Measurements from ENCODE around the gene FOCAD. TPM values are rescaled to one million over a fixed set of nuclear protein-coding genes. Genes with fewer than 3 reads are reported as not detected.

Gene FOCAD
- total and polyA plus RNA-seq, 8 donors = 5.6 to 212 (median 12.2) TPM

- Histone ChIP-seq H3K36me3 (peaks cover 0 to 8% (median 3%) of the 10 kb centered on the region in 4 donors), H3K4me1 (peaks cover 0 to 5% (median 0%) of the 10 kb centered on the region in 4 donors), H3K9me3 (no peaks in the 10 kb centered on the region), H3K27me3 (no peaks in the 10 kb centered on the region), H3K4me3 (no peak overlapping the region), H3K27ac (peak overlapping the region in 1 of 5 donors; percentile 17)
- intact Hi-C loops (cut with DNase I; ENCODE audit: low total_unique reads) = no loop called here
- no peak for TF ChIP-seq POLR2A (IDR thresholded peaks at IDR 0.05)
- TF ChIP-seq POLR2AphosphoS5 (IDR thresholded peaks at IDR 0.05) = no peak
- TF ChIP-seq, protein P1, sequence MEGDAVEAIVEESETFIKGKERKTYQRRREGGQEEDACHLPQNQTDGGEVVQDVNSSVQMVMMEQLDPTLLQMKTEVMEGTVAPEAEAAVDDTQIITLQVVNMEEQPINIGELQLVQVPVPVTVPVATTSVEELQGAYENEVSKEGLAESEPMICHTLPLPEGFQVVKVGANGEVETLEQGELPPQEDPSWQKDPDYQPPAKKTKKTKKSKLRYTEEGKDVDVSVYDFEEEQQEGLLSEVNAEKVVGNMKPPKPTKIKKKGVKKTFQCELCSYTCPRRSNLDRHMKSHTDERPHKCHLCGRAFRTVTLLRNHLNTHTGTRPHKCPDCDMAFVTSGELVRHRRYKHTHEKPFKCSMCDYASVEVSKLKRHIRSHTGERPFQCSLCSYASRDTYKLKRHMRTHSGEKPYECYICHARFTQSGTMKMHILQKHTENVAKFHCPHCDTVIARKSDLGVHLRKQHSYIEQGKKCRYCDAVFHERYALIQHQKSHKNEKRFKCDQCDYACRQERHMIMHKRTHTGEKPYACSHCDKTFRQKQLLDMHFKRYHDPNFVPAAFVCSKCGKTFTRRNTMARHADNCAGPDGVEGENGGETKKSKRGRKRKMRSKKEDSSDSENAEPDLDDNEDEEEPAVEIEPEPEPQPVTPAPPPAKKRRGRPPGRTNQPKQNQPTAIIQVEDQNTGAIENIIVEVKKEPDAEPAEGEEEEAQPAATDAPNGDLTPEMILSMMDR (IDR thresholded peaks at IDR 0.05) = no peak
- no peak for TF ChIP-seq EP300 (IDR thresholded peaks at IDR 0.05)
- WGBS, 5 donors = 78 to 97% (median 87%) methylated on average over 2 of the region's 2 CpGs
- DNase-seq = no peak
These were observed 339.8 kb downstream of the FOCAD start for GRCh38 chr9:21023861-21024260.

DNA sequence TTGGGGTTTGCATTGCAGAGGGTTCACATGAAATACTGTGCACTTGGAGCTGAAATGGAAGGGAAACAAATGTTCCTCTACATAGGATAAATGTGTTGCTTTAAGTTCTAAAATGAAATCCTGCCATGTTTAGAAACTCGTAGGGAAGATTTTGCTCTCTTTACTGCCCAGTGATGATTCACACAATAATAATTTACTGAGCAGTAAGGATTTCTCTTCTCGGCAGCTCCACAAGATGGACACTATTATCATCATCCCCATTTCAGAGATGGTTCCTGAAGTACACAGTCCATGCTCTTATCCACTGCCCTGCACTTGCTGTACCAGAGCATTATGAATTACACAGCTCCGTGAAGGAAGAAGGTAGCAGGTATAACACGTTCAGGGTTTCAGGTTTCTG, 343.2 kb downstream of the FOCAD start:
- Histone ChIP-seq H3K36me3 (peaks cover 0 to 8% (median 3%) of the 10 kb centered on the region in 4 donors), H3K4me1 (peaks cover 15 to 29% (median 19%) of the 10 kb centered on the region in 4 donors), H3K27ac (no peak overlapping the region), H3K9me3 (no peaks in the 10 kb centered on the region), H3K4me3 (no peak overlapping the region), H3K27me3 (no peaks in the 10 kb centered on the region)
- DNase-seq = no peak
- 70 to 83% (median 81%) methylated on average over 4 of the region's 4 CpGs for WGBS, 5 donors
- TF ChIP-seq POLR2A (IDR thresholded peaks at IDR 0.05) = no peak
- TF ChIP-seq EP300 (IDR thresholded peaks at IDR 0.05) = no peak
- TF ChIP-seq POLR2AphosphoS5 (IDR thresholded peaks at IDR 0.05) = no peak
- TF ChIP-seq, protein P1 (IDR thresholded peaks at IDR 0.05) = no peak
- intact Hi-C loops (cut with DNase I; ENCODE audit: low total_unique reads) = no loop called here

GRCh38 chr9:21028466-21028865, 344.4 kb downstream of the FOCAD start:
- DNase-seq = no peak
- peaks cover 0 to 8% (median 3%) of the 10 kb centered on the region in 4 donors for H3K36me3 ChIP-seq
- intact Hi-C loops (cut with DNase I; ENCODE audit: low total_unique reads) = no loop called here
- no peaks in the 10 kb centered on the region for H3K9me3 ChIP-seq
- H3K27me3 ChIP-seq = no peaks in the 10 kb centered on the region
- TF ChIP-seq EP300 (IDR thresholded peaks at IDR 0.05) = no peak
- no peak for TF ChIP-seq POLR2A (IDR thresholded peaks at IDR 0.05)
- no peak for TF ChIP-seq POLR2AphosphoS5 (IDR thresholded peaks at IDR 0.05)
- TF ChIP-seq, protein P1 (IDR thresholded peaks at IDR 0.05) = no peak
- H3K4me1 ChIP-seq = peaks cover 15 to 29% (median 19%) of the 10 kb centered on the region in 4 donors
- 33 to 59% (median 53%) methylated on average over 3 of the region's 3 CpGs for WGBS, 5 donors
- no peak overlapping the region for H3K4me3 ChIP-seq
- H3K27ac ChIP-seq = peak overlapping the region in 1 of 5 donors; percentile 5

DNA sequence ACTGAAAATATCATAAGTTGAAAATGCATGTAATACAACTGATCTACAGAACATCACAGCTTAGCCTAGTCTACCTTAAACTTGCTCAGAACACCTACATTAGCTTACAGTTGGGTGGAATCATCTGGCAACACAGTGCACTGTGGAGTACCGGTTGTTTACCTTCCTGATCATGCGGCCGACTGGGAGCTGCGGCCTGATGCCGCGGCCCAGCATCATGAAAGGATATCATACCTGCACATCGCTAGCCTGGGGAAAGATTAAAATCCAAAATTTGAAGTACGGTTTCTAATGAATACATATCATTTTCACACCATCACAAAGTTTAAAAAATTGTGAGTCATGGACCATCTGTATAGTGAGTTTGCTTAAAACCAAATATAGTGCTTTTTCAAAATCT, 345.6 kb downstream of the FOCAD start:
- peaks cover 0 to 8% (median 3%) of the 10 kb centered on the region in 4 donors for H3K36me3 ChIP-seq
- peaks cover 15 to 29% (median 19%) of the 10 kb centered on the region in 4 donors for H3K4me1 ChIP-seq
- no peak overlapping the region for H3K4me3 ChIP-seq
- intact Hi-C loops (cut with DNase I; ENCODE audit: low total_unique reads) = no loop called here
- 30 to 69% (median 56%) methylated on average over 8 of the region's 8 CpGs for WGBS, 5 donors
- DNase-seq = no peak
- no peak for TF ChIP-seq POLR2A (IDR thresholded peaks at IDR 0.05)
- TF ChIP-seq EP300 (IDR thresholded peaks at IDR 0.05) = no peak
- no peak for TF ChIP-seq POLR2AphosphoS5 (IDR thresholded peaks at IDR 0.05)
- TF ChIP-seq, protein P1 (IDR thresholded peaks at IDR 0.05) = no peak
- peak overlapping the region in 3 of 5 donors; percentile 87 to 90 (median 89) for H3K27ac ChIP-seq
- H3K9me3 ChIP-seq = no peaks in the 10 kb centered on the region
- H3K27me3 ChIP-seq = no peaks in the 10 kb centered on the region

All from stomach (tissue), 9 donors.